NOMO-1 (cell line): ENCODE measurements around the gene ZNRF2.

Experiments
- DNase-seq, 2 experiments: peaks; one replicate each; lab custom pipeline; 2025; ENCODE audit not compliant: unreplicated experiment in 2 of 2; lab: John Stamatoyannopoulos, UW

The ZNRF2 gene

GRCh38 chr7:30284298-30285066 is at the start of gene ZNRF2:
Gene ZNRF2 (plus strand): TSS chr7:30284597. CDS start chr7:30285358, 761 bp downstream.
- DNase-seq: peak; percentile 99

DNA sequence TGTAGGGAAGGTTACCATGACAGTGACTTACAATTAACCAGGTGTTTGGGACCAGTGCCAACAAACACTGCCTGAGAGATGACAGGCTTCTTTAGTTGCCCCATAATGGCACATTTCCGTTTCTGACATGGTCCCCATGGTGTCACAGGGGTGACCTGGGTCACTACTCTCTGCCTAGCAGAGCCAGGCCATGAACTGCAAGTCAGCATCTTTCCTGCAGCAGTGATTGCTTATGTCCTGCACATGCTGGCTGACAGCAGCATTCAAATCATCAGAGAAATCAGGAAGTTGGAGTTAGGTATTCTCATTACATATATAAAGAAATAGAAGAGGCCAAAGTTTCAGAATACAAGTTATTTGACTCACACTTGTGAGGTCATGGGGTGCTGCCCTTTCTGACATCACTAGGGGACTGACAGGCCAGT is 47.1 kb upstream of the ZNRF2 start:
- no peak for DNase-seq

DNA sequence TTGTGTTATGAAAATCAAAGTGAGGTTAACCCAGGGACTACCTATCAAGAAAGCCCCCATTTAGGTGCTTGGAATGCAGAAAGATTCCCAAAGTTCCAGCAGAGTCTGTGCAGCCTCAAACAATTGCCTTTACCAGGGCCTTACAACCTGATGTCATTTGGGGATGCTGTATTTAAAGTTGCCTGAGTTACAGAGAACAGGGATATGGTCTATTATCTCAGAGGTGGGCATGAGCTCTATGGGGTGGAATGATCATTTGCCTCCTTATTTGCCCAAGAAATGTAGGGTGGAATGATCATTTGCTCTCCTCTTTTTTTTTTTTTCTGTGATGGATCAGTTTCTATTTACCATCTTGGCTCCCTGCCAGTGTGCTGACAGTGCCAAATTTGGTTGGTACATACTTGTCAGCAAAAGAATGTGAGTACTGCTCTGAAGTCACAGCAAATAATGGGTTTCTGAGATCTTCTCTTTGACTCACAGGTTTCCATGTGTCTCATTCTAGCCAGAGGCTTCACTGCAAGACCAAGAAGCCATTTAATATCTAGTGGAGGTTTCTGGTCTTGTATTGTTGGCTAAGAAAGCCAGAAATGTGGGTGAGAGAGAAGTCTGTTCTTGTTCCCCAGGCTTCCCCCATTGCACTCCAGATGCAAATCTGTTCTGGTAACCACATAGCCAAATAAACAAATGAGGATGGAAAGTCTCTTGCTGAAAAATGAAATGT is 45.5 kb upstream of the ZNRF2 start:
- DNase-seq: no peak

DNA sequence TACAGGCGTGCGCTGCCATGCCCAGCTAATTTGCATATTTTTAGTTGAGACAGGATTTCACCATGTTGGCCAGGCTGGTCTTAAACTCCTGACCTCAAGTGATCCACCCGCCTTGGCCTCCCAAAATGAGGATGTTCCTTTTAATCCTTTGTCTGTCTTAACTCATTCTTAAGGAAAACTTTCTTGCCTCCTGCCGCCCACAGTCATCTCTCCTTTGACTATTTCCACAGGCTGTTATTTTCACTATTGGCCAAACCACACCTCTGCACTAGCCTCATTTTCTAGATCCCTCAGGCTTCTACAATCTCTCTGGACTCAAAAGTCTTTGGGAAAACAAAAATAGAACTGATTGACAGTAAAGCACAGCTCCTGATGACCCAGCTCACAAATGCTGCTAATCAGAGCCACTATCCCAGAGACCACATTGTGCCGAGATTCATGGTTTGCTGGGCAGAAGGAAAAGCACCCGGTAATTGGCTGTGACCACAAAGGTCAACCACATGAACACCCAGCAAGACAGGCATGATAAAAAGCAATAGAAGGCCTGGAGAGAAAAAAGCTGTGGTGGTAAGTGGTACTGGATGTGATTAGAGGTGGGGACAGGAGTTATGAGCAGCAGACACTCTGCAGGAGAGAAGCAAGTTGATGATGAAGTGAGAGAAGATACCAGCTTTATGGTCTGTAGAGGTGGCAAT is 44.1 kb upstream of the ZNRF2 start:
- peak in 1 of 2 experiments; percentile 30 for DNase-seq

DNA sequence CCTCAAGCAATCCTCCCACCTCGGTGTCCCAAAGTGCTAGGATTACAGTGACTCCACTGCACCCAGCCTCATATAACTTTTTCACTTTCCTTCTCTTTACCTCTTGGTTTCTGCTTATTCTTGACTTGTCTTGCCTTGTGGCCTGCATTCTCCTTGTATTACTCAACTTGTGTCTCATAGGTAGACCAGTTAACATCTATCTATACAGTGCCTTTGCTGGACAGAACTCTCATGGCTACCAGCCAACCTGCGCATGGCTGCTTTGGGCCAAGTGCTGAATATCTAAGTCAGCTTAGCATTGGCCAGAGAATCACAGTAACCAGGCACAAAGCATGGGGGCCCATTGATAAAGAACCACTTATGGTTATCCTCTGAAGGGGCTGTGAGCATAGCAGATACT is 42.6 kb upstream of the ZNRF2 start:
- no peak for DNase-seq

- no peak for DNase-seq
These were observed 40.1 kb upstream of the ZNRF2 start for GRCh38 chr7:30244340-30244739.

DNA sequence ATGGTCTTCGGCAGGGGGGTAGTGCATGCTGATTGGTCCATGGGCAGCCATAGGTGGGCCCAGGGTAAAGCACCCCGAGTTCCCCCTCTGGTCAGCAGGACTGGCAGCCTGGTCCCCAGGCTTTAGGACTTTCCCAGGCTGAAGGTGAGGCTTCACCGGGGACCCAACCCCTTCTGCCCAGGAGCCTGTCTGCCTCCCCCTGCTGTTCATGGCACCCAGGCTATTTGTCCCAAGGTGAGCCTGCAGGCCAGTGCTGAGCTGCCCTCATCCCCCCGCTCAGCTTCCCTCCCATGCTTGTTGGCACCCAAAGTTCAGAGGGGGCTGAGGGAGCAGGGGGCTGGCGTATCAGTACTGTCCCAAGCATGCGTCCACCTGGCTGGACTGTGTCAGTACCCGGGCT is 38.5 kb upstream of the ZNRF2 start:
- DNase-seq: no peak

GRCh38 chr7:30246392-30246791 is 38.0 kb upstream of the ZNRF2 start:
- DNase-seq: no peak

DNA sequence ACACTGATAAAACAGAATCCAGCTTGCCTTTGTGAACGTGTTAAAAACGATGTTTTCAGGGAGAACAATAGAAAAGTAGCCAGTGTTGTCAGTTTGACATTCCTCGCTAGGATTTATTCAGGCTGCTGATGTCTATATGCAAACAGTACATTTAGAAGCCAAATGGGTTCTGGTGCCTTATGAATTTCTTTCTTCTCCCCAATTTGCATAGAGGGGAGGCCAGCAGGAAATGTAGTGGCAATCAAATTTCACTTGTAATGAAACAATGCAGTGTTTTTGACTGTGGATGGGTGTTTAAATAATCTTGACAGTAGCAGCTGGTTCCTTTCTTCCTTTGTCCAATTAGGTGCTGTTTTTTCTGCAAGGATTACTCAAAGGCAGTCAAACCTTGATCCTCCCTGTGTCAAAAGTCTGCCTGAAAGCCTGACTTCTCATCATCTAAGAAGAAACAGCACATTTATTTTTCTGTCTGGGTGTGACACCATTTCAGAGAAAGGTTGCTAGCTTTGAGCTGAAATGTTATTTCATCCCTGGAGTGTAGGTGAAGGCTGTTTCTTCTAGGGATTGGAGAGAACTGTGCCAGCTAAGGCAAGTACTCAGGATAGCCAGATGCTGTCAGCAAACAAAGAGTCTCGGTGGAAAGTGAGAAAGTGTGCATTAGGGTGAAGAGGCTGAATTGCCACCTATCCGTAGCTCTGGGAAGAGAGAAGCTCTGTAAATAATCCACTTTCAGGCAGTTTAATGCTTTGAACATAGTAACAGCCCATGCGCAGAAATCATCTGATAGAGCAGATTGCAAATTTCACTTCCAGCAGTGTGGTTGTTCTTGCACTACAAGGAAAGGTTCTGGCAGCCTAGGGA is 36.6 kb upstream of the ZNRF2 start:
- DNase-seq: no peak

DNA sequence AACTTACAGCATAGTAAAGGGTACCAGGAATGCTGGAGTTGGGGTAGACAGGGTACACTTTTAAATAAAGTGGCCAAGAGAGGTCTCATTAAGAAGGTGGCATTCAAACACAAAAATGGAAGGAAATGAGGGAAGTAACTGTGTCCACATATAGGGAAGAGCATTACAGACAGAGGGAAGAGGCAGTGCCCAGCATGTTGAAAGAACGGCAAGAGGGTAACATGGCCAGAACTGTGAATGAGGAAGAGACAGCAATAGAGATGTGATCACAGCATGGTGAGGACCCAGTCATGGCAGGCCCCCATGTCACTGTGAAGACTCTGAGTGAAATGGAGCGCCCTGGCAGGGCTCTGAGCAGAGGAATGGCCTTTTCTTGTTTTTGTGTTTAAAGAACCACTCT is 35.1 kb upstream of the ZNRF2 start:
- no peak for DNase-seq

GRCh38 chr7:30249986-30250774 is 34.2 kb upstream of the ZNRF2 start:
- DNase-seq: no peak

- no peak for DNase-seq
These were observed 32.6 kb upstream of the ZNRF2 start for GRCh38 chr7:30251708-30252329.

DNA sequence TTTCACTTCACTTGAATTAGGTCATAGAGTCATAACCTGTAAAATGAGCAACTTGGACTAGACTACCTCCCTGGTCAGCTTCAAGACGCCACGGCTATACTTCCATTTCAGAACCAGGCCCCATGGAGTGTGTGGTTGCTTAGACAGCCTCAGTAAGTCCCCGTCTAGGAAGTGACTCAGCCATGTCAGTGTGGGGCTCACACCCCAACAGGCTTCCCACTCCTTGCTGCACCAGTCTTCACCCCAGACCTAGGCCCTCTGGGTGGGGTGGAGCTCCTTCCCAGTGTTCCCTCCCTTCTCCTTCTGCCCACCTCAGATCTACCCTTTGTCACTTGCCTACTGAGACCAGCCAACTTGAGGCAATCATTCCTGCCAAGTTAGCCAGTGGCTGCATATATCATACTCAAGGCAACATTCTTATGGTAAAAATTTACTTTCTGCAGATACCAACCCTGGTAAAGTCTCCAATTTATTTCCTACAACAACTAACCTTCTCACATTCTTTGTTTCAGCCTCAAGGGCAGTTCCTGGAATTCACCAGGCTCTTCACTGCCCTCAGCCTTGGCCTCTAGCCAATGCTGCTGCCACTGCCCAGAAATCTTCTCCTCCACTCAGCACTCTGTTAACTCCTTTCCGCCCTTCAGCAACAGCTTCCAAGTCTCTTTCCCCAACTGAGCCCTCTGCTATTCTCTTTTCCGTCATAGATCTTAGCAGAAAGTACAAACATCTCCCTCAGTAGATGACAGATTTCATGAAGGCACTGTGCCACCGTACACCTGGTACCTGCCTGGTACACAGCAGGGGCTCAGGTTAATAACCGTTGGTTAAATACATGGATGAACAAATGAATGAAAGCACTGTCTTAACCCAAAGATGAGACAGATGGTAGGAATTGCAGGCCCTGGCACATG is 31.3 kb upstream of the ZNRF2 start:
- DNase-seq: no peak

DNA sequence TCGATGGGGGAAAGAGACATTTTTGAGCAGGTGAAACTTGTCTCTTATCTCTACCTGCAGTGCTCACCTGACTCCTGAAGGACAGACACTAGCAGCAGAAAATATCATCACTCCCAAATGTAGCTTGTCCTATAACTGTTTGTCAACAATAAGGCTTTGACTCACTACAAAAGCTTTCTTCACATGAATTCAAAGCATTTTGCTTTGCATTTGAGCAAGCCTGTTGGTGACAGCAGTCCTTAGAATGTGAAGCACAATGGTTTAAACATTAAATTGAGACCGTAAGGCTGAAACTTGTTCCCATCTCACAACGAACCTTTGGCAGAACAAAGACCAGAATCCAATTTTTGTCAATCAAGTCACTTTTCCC is 30.6 kb upstream of the ZNRF2 start:
- no peak for DNase-seq

GRCh38 chr7:30254248-30254647 is 30.1 kb upstream of the ZNRF2 start:
- DNase-seq: no peak

DNA sequence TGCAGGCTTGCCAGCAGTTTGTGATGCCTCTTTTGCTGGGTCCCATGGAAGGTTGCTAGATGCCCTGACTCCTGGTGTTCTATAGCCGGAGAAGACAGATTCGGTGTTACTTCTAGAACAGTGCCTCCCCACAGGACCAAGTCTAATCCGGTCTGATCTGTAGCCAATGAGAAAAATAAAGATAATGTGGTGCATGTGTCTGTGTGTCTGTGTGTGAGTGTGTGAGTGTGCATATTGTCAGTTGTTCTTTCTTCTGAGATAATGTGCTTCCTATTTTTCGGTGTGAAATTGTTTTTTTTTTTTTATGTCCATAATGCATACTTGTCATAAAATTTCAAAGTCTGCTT is 29.7 kb upstream of the ZNRF2 start:
- DNase-seq: no peak

DNA sequence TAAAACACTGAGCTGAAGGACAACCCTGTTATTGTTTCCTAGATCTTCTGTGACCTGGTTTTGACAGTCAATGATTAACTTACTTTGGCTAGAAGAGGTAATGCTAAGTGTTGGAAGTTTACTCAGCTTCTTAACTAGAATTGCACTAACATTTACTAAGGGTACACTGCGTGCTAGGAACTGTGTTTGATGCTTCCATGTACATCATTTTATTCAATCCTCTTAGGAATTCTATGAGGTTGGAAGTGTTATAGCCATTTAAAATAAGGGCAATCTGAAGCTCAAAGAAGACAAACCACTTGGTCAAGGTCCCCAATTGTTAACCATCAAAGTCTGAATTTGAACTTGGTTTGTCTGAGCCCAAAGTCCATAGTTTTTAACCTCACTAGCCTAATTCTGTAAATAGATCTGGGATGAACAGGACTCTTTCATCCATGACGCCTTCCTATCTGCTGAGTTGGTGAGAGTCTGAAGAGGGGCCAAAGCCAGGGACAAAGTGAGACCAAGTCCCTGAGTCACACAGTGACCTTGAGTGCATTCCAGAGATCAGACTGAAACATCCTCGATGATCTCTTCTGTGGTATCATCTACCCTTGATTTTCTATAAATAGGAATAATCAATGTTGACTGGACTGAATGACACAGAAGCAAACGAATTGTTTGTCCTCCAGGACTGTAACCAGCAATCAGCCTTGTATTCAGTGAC is 29.2 kb upstream of the ZNRF2 start:
- no peak for DNase-seq

- DNase-seq: no peak
These were observed 28.0 kb upstream of the ZNRF2 start for GRCh38 chr7:30256349-30256858.
